Thyroid gland (tissue), 4 donors: ENCODE measurements around the gene PIP4K2B. TPM values are rescaled to one million over a fixed set of nuclear protein-coding genes. Genes with fewer than 3 reads are reported as not detected.

Source experiments
- DNase-seq, 2 donors: peaks; one replicate each; pipeline ENCODE4 v3.0.0-alpha.2; 2019
- H3K27ac ChIP-seq, 3 donors: fragments of 200-600 bp; sonication (generic); 1 replicate in 2 of 3; 2 replicates in 1 of 3; pipeline ENCODE4 v1.5.1; 2016 to 2019; ENCODE audit warnings: mild to moderate bottlenecking in 1 of 3, moderate library complexity in 1 of 3
- H3K27me3 ChIP-seq: fragments of 200-600 bp; sonication (generic); one replicate; pipeline ENCODE4 v1.5.1; 2019
- H3K36me3 ChIP-seq, 2 donors: fragments of 200-600 bp; sonication (generic); one replicate each; pipeline ENCODE4 v1.5.1; 2016 to 2019
- H3K4me1 ChIP-seq, 2 donors: fragments of 200-600 bp; sonication (generic); one replicate each; pipeline ENCODE4 v1.5.1; 2017 to 2019
- H3K4me3 ChIP-seq, 3 donors: fragments of 200-600 bp; sonication (generic); replicated peaks in 1 of 3; 1 replicate in 2 of 3; 2 replicates in 1 of 3; pipeline ENCODE4 v1.5.1; 2016; ENCODE audit warnings: mild to moderate bottlenecking in 1 of 3
- H3K9me3 ChIP-seq: fragments of 200-600 bp; sonication (generic); one replicate; pipeline ENCODE4 v1.5.1; 2017
- POLR2A ChIP-seq, 2 donors: fragments of 450-650 bp; IDR thresholded peaks; one replicate each; pipeline ENCODE4 v1.6.1; 2017; ENCODE audit warnings: antibody characterized with exemption in 2 of 2, mild to moderate bottlenecking in 2 of 2, moderate library complexity in 1 of 2
- WGBS, 2 donors: methylation state at CpG; one replicate each; pipeline ENCODE4 v1.1.5; 2017; 5-methylcytosine and 5-hydroxymethylcytosine counted together
- intact Hi-C: fragments of 100-400 bp; cut with DNase I; formaldehyde crosslinking; loops from one replicate; pipeline ENCODE4 v1.15.1; 2023
- total RNA-seq, 4 donors: library from RNA; depleted of rRNA; stranded (reverse); fragments of >200 nt; gene quantifications; one replicate each; pipeline ENCODE4 v1.2.3, GENCODE V29; 2016
- TF ChIP-seq, protein P1 (sequence below), 6 experiments: fragments of 200-600 bp in 3 of 6; fragments of 450-650 bp in 3 of 6; sonication (generic) in 3 of 6; IDR thresholded peaks; one replicate each; pipeline ENCODE4 v1.5.1; 2016 to 2019; ENCODE audit warnings: antibody characterized with exemption in 6 of 6, mild to moderate bottlenecking in 2 of 6, inconsistent platforms in 1 of 6, moderate library complexity in 1 of 6

The PIP4K2B gene
- total RNA-seq, 4 donors from 2014 or later = 40.8 to 48.6 (median 43.8) TPM

DNA sequence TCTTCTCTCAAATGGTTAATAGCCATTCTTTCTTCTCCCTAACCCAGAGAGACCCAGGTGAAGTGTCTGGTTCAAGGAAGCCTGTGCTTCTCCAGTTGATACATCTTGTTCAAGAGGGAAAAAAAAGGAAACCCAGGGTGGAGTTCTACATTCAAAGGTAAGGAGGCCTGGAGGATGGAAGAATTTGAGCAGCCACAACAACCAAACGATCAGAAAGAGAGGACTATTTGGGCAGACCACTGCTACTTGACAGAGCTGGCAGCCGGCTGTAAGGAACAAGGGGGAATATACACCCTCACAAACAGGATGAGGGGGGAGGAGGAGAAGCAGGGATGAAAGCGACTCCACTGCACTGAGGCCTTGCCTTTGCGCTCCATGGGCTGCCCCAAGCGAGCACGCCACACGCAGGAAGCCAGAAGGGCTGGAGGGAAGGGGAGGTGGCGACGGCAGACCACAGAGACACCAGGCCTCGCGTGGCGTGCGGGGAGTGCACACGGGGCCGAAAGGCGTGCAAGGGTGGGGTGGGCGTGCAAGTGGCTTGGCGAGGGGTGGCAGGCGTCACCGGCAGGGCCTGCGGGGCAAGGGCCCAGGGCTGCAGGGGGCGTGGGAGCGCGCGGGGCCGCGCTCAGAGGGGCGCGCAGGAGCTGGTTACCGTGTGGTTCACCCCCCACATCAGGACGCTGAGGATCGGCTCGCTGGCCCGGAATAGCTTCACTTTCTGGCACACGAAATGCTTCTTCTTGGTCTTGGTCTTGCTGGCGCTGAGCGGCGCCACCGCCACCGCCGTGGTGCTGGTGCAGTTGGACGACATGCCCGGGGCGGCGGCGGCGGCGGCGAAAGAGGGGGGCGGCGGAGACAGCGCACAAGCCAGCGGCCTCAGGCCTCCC is 499 bp downstream of the PIP4K2B start:
- DNase-seq = peak; percentile 46 to 50
- no peaks in the 10 kb centered on the region for H3K27me3 ChIP-seq
- no peak for TF ChIP-seq POLR2A (IDR thresholded peaks at IDR 0.05)
- TF ChIP-seq, protein P1, sequence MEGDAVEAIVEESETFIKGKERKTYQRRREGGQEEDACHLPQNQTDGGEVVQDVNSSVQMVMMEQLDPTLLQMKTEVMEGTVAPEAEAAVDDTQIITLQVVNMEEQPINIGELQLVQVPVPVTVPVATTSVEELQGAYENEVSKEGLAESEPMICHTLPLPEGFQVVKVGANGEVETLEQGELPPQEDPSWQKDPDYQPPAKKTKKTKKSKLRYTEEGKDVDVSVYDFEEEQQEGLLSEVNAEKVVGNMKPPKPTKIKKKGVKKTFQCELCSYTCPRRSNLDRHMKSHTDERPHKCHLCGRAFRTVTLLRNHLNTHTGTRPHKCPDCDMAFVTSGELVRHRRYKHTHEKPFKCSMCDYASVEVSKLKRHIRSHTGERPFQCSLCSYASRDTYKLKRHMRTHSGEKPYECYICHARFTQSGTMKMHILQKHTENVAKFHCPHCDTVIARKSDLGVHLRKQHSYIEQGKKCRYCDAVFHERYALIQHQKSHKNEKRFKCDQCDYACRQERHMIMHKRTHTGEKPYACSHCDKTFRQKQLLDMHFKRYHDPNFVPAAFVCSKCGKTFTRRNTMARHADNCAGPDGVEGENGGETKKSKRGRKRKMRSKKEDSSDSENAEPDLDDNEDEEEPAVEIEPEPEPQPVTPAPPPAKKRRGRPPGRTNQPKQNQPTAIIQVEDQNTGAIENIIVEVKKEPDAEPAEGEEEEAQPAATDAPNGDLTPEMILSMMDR (IDR thresholded peaks at IDR 0.05) = no peak

DNA sequence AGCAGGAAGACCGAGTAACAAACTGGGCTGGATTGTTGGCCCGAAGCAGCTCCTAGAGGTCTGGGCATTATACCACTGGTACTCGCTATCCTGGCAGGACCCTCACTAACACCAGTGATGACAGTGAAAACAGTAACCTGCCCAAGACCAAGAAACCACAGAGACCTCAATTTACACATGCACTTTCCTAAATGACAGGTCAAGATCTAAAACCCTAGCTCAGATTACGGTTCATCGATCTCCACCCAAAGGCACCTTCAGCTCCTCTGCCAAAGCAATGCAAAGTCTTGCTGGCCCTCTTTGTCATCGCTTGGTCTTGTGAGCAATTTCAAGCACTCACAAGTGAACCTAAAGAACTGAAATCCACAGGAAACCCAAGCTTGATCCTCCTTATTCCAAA is 1.5 kb downstream of the PIP4K2B start:
- Histone ChIP-seq H3K27me3 (no peaks in the 10 kb centered on the region), H3K27ac (peak overlapping the region in 1 of 3 donors; percentile 99), H3K36me3 (peaks cover 14 to 18% of the 10 kb centered on the region in 2 donors), H3K9me3 (no peaks in the 10 kb centered on the region), H3K4me1 (peaks cover 12 to 16% of the 10 kb centered on the region in 2 donors), H3K4me3 (no peak overlapping the region)
- intact Hi-C loops = no loop called here
- no peak for TF ChIP-seq POLR2A (IDR thresholded peaks at IDR 0.05)
- no peak for DNase-seq
- 73 to 81% methylated on average over 6 of the region's 6 CpGs for WGBS, 2 donors

More for the DNA sequence above, 499 bp downstream of the PIP4K2B start:
- 1 to 2% methylated on average over 27 to 36 of the region's 53 CpGs for WGBS, 2 donors
- Histone ChIP-seq H3K4me1 (peaks cover 12 to 16% of the 10 kb centered on the region in 2 donors), H3K4me3 (peak overlapping the region; percentile 59 to 73 (median 69)), H3K36me3 (peaks cover 24 to 25% of the 10 kb centered on the region in 2 donors), H3K9me3 (no peaks in the 10 kb centered on the region), H3K27ac (peak overlapping the region; percentile 98 to 100 (median 99))
- intact Hi-C loops = no loop called here

DNA sequence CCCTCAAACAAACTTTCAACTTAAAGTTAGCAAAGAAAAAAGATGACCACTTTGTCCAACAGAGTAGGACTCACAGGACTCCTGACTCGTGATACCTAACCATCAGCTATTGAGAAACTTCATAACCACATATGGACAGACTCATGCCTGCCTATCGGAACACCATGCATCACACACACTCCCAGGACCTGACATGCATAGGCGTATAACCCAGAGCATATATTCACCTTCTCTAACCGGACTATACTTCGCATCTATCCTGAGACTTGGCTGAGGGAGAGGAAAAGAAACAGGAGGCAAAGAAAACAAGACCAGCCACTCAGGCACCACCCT is 2.2 kb downstream of the PIP4K2B start:
- DNase-seq = no peak
- no peak for TF ChIP-seq POLR2A (IDR thresholded peaks at IDR 0.05)
- TF ChIP-seq, protein P1 (IDR thresholded peaks at IDR 0.05) = no peak
- Histone ChIP-seq H3K4me1 (peaks cover 12 to 16% of the 10 kb centered on the region in 2 donors), H3K27ac (no peak overlapping the region), H3K36me3 (peaks cover 8 to 11% of the 10 kb centered on the region in 2 donors), H3K9me3 (no peaks in the 10 kb centered on the region), H3K27me3 (no peaks in the 10 kb centered on the region), H3K4me3 (no peak overlapping the region)
- intact Hi-C loops = no loop called here
- WGBS, 2 donors = 72 to 75% methylated on average over 5 of the region's 5 CpGs

- TF ChIP-seq POLR2A (IDR thresholded peaks at IDR 0.05) = no peak
- TF ChIP-seq, protein P1 (IDR thresholded peaks at IDR 0.05) = no peak
- peaks cover 12 to 16% of the 10 kb centered on the region in 2 donors for H3K4me1 ChIP-seq
- no peak overlapping the region for H3K4me3 ChIP-seq
- H3K27me3 ChIP-seq = no peaks in the 10 kb centered on the region
- H3K36me3 ChIP-seq = peaks cover 3 to 6% of the 10 kb centered on the region in 2 donors
- intact Hi-C loops = no loop called here
- no peak for DNase-seq
- H3K27ac ChIP-seq = no peak overlapping the region
- 73 to 76% methylated on average over 5 of the region's 5 CpGs for WGBS, 2 donors
- H3K9me3 ChIP-seq = no peaks in the 10 kb centered on the region
Observed at GRCh38 chr17:38796451-38797157, 2.8 kb downstream of the PIP4K2B start.

- no peaks in the 10 kb centered on the region for H3K36me3 ChIP-seq
- DNase-seq = no peak
- no peak overlapping the region for H3K27ac ChIP-seq
- intact Hi-C loops = no loop called here
- H3K27me3 ChIP-seq = no peaks in the 10 kb centered on the region
- 94 to 97% methylated on average over 5 of the region's 5 CpGs for WGBS, 2 donors
- H3K9me3 ChIP-seq = no peaks in the 10 kb centered on the region
- no peak overlapping the region for H3K4me3 ChIP-seq
- TF ChIP-seq POLR2A (IDR thresholded peaks at IDR 0.05) = no peak
- peaks cover 12 to 24% of the 10 kb centered on the region in 2 donors for H3K4me1 ChIP-seq
Observed at GRCh38 chr17:38794221-38794620, 5.1 kb downstream of the PIP4K2B start.
